Uterus (tissue), 4 donors: ENCODE data around the gene BDKRB1. TPM values are rescaled to one million over a fixed set of nuclear protein-coding genes. Genes with fewer than 3 reads are reported as not detected.
A peak's percentile ranks its signal among the peaks of the same experiment; 100 is the strongest.

Experiments used
- DNase-seq, 2 donors: peaks; one replicate each; pipeline ENCODE4 v3.0.0-alpha.2; 2019 to 2020
- H3K27ac ChIP-seq, 2 donors: fragments of 200-600 bp; sonication (generic); 1 replicate in 1 of 2; 2 replicates in 1 of 2; pipeline ENCODE4 v1.5.1; 2016 to 2018
- H3K27me3 ChIP-seq, 2 donors: fragments of 200-600 bp; sonication (generic); one replicate each; pipeline ENCODE4 v1.5.1; 2018 to 2019; ENCODE audit warnings: control low read depth in 1 of 2
- H3K36me3 ChIP-seq, 2 donors: fragments of 200-600 bp; sonication (generic); one replicate each; pipeline ENCODE4 v1.5.1; 2019; ENCODE audit warnings: control low read depth in 1 of 2
- H3K4me1 ChIP-seq, 2 donors: fragments of 200-600 bp; sonication (generic); one replicate each; pipeline ENCODE4 v1.5.1; 2018 to 2019; ENCODE audit warnings: control low read depth in 1 of 2
- H3K4me3 ChIP-seq, 2 donors: fragments of 200-600 bp; sonication (generic); 1 replicate in 1 of 2; 2 replicates in 1 of 2; pipeline ENCODE4 v1.5.1; 2018 to 2019; ENCODE audit warnings: mild to moderate bottlenecking in 1 of 2
- H3K9me3 ChIP-seq, 2 donors: fragments of 200-600 bp; sonication (generic); one replicate each; pipeline ENCODE4 v1.5.1; 2019; ENCODE audit warnings: control low read depth in 1 of 2
- POLR2A ChIP-seq, 2 donors: fragments of 450-650 bp; IDR thresholded peaks; one replicate each; pipeline ENCODE4 v1.6.1; 2016; ENCODE audit warnings: antibody characterized with exemption in 2 of 2, mild to moderate bottlenecking in 1 of 2, moderate library complexity in 1 of 2
- intact Hi-C: fragments of 100-400 bp; cut with DNase I; formaldehyde crosslinking; loops from one replicate; pipeline ENCODE4 v1.15.1; 2023; ENCODE audit warnings: low total_unique reads
- total RNA-seq, 4 donors: library from RNA; depleted of rRNA in 3 of 4; stranded (reverse); fragments of >200 nt in 3 of 4; gene quantifications; one replicate each; pipeline versions ENCODE4 v1.1.0 to v1.2.4, GENCODE V29; 2014 to 2023
- TF ChIP-seq, protein P1 (sequence below), 4 experiments: fragments of 200-600 bp in 2 of 4; fragments of 450-650 bp in 2 of 4; sonication (generic) in 2 of 4; IDR thresholded peaks; one replicate each; pipeline ENCODE4 v1.5.1; 2016 to 2019; ENCODE audit warnings: antibody characterized with exemption in 4 of 4, mild to moderate bottlenecking in 2 of 4, moderate library complexity in 1 of 4
- donor health status: DM: yes; HTN: yes; CAD: no.

Gene BDKRB1
- total RNA-seq, 4 donors from 2014 or later = 0.83 to 3.7 TPM; not detected in 2

DNA sequence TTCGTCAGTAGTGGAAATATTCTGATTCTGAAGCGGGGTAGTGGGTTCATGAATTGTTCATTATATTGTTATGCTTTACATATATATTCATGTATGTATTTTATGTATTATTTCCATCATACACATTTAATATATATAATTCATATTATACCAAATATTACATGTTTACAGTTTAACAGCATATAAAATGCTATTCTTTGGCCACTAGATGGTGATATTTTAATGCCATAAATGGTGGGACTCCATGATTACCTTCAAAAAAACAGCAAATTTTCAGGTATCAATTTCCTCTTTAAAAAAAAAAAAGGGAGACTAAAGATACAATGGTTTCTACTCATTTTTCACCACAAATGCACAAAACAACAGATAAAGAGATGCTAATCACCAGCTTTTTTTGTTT, 41.0 kb downstream of the BDKRB1 start:
- no peaks in the 10 kb centered on the region for H3K36me3 ChIP-seq
- no peak for DNase-seq
- H3K4me3 ChIP-seq = no peak overlapping the region
- no peaks in the 10 kb centered on the region for H3K4me1 ChIP-seq
- TF ChIP-seq POLR2A (IDR thresholded peaks at IDR 0.05) = no peak
- TF ChIP-seq, protein P1, sequence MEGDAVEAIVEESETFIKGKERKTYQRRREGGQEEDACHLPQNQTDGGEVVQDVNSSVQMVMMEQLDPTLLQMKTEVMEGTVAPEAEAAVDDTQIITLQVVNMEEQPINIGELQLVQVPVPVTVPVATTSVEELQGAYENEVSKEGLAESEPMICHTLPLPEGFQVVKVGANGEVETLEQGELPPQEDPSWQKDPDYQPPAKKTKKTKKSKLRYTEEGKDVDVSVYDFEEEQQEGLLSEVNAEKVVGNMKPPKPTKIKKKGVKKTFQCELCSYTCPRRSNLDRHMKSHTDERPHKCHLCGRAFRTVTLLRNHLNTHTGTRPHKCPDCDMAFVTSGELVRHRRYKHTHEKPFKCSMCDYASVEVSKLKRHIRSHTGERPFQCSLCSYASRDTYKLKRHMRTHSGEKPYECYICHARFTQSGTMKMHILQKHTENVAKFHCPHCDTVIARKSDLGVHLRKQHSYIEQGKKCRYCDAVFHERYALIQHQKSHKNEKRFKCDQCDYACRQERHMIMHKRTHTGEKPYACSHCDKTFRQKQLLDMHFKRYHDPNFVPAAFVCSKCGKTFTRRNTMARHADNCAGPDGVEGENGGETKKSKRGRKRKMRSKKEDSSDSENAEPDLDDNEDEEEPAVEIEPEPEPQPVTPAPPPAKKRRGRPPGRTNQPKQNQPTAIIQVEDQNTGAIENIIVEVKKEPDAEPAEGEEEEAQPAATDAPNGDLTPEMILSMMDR (IDR thresholded peaks at IDR 0.05) = peak in 3 of 4 experiments; percentile 33 to 38 (median 36)
- no peaks in the 10 kb centered on the region for H3K27me3 ChIP-seq
- intact Hi-C loops = no loop called here
- no peaks in the 10 kb centered on the region for H3K9me3 ChIP-seq
- H3K27ac ChIP-seq = no peak overlapping the region

DNA sequence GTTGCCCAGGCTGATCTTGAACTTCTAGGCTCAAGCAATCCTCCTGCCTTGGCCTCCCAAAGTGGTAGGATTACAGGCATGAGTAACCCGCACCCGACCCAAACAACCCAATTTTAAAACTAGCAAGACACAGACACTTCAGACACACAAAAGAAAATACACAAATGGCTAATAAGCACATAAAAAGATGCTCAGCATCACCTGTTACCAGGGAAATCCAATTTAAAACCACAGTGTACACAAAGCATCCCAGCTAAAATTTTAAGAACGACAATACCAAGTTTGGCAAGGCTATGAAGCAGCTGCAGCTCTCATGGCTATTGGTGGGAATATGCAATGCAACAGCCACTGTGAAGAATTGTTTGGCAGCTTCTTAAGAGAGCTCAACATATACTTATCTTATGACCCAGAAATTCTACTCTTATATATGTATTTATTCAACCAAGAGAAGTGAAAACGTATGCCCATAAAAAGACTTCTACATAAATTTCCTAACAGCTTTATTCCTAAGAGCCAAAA, 42.0 kb downstream of the BDKRB1 start:
- TF ChIP-seq POLR2A (IDR thresholded peaks at IDR 0.05) = no peak
- TF ChIP-seq, protein P1 (IDR thresholded peaks at IDR 0.05) = no peak
- intact Hi-C loops = no loop called here
- H3K36me3 ChIP-seq = no peaks in the 10 kb centered on the region

DNA sequence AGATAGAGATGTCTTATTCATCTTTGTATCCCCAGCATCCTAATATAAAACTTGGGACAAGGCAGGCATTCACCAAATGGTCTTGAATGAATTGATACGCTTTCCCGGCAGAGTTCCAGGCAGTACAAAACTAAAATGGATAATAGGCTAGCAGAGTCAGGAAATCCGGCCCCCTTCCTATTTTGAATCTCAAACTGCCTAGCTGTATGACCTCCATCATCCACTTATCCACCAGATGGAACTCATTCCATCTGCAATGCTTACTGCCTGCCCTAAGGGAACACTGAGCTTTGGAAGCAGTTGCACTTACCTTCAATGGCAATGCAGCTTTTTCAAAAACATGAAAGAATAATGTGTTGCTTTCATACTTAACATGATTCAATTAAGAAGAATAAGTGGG, 43.4 kb downstream of the BDKRB1 start:
- no peak for DNase-seq
- intact Hi-C loops = no loop called here
- Histone ChIP-seq H3K9me3 (no peaks in the 10 kb centered on the region), H3K27me3 (no peaks in the 10 kb centered on the region), H3K4me3 (no peak overlapping the region), H3K36me3 (no peaks in the 10 kb centered on the region), H3K4me1 (no peaks in the 10 kb centered on the region), H3K27ac (no peak overlapping the region)
- TF ChIP-seq POLR2A (IDR thresholded peaks at IDR 0.05) = no peak
- TF ChIP-seq, protein P1 (IDR thresholded peaks at IDR 0.05) = no peak

More for the DNA sequence above, 42.0 kb downstream of the BDKRB1 start:
- no peaks in the 10 kb centered on the region for H3K27me3 ChIP-seq
- H3K9me3 ChIP-seq = no peaks in the 10 kb centered on the region
- no peak overlapping the region for H3K4me3 ChIP-seq
- no peak for DNase-seq
- no peak overlapping the region for H3K27ac ChIP-seq
- H3K4me1 ChIP-seq = no peaks in the 10 kb centered on the region

DNA sequence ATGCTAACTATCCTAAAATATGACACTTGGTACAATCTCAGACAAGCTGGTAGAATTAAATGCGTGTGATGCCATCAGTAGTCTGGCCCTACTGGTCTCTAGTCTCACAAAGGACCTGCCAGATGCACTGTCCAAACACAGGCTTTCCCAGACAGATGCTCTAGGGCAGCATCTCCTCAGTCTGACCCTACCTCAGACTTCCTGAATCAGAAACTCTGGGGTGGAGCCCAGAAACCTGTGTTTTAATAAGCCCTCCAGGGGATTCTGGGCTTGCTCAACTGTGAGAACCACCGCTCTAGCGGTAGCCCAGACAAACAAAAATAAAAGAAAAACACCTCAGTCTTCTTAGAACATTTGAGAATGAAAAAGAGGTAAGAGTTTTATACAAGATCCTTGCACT, 48.0 kb downstream of the BDKRB1 start:
- no peaks in the 10 kb centered on the region for H3K4me1 ChIP-seq
- no peaks in the 10 kb centered on the region for H3K27me3 ChIP-seq
- TF ChIP-seq POLR2A (IDR thresholded peaks at IDR 0.05) = no peak
- TF ChIP-seq, protein P1 (IDR thresholded peaks at IDR 0.05) = no peak
- H3K4me3 ChIP-seq = no peak overlapping the region
- no peak for DNase-seq
- H3K36me3 ChIP-seq = no peaks in the 10 kb centered on the region
- H3K9me3 ChIP-seq = no peaks in the 10 kb centered on the region
- intact Hi-C loops = no loop called here
- no peak overlapping the region for H3K27ac ChIP-seq

DNA sequence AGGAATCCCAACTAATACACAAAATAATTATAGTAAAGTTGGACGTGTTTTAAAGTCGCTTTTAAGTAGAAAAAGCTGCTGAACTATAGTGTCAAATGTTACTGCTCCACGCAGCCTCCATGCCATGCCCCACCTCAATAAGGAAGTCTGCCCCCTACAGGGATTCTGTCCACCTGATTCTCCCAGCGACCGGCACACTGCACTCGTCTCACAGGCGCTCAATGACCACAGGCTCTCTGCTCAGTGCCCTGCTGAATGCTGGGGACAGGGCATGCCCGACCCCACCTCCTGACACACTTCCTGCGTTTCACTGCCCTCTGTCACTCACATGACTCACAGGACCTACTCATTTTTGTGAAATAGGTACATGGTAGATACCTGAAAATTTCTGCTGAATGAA, 48.9 kb downstream of the BDKRB1 start:
- no peak for TF ChIP-seq POLR2A (IDR thresholded peaks at IDR 0.05)
- TF ChIP-seq, protein P1 (IDR thresholded peaks at IDR 0.05) = no peak
- Histone ChIP-seq H3K36me3 (no peaks in the 10 kb centered on the region), H3K4me1 (no peaks in the 10 kb centered on the region), H3K4me3 (no peak overlapping the region), H3K9me3 (no peaks in the 10 kb centered on the region), H3K27ac (no peak overlapping the region), H3K27me3 (no peaks in the 10 kb centered on the region)
- DNase-seq = no peak
- intact Hi-C loops = no loop called here
